IMR-90 (cell line): ENCODE data around the gene H2BK1. TPM values are rescaled to one million over a fixed set of nuclear protein-coding genes. Genes with fewer than 3 reads are reported as not detected.

Experiments
- ATAC-seq: fragments of 200-7000 bp; cut with Tn5 transposase; 2 replicates; pipeline ENCODE4 v1.9.1; 2020; ENCODE audit warnings: low read depth, mild to moderate bottlenecking, moderate library complexity
- BruUV-seq: library from RNA; stranded (reverse); fragments of 400-500 nt; replicated peaks from 2 replicates; lab custom pipeline; 2021; lab: Mats Ljungman, UMichigan
- CTCF ChIA-PET: fragments of 300-600 bp; formaldehyde crosslinking; extraction: SDS; loops from one replicate; lab custom pipeline; 2021; ENCODE audit warnings: antibody characterized with exemption; lab: Yijun Ruan, JAX
- POLR2A ChIA-PET: fragments of 300-600 bp; sonication (Branson Sonifier 250); formaldehyde crosslinking; loops from one replicate; lab custom pipeline; 2022; ENCODE audit warnings: antibody characterized with exemption; ENCODE audit not compliant: unreplicated experiment; lab: Charles Lee
- DNase-seq: peaks from one replicate; pipeline ENCODE4 v3.0.0; 2013
- H2AFZ ChIP-seq: replicated peaks from 2 replicates; pipeline ENCODE3; 2013; ENCODE audit warnings: low read length, mild to moderate bottlenecking; ENCODE audit not compliant: poor library complexity
- H2AK5ac ChIP-seq: 2 replicates; pipeline ENCODE4 v1.6.1; 2013; ENCODE audit warnings: low read depth, low read length, inconsistent platforms
- H2AK9ac ChIP-seq: replicated peaks from 2 replicates; pipeline ENCODE3; 2013; ENCODE audit warnings: mild to moderate bottlenecking, low read depth, low read length, moderate library complexity; ENCODE audit not compliant: poor library complexity
- H2BK120ac ChIP-seq: 2 replicates; pipeline ENCODE4 v1.6.1; 2013; ENCODE audit warnings: low read depth, low read length, inconsistent platforms
- H2BK15ac ChIP-seq: 3 replicates; pipeline ENCODE4 v1.6.1; 2013; ENCODE audit warnings: low read depth, low read length, inconsistent platforms
- H2BK20ac ChIP-seq: 2 replicates; pipeline ENCODE4 v1.6.1; 2013; ENCODE audit warnings: low read depth, mild to moderate bottlenecking, inconsistent platforms, low read length, moderate library complexity
- H2BK5ac ChIP-seq: 2 replicates; pipeline ENCODE4 v1.6.1; 2013; ENCODE audit warnings: mild to moderate bottlenecking, low read depth, low read length, inconsistent platforms; ENCODE audit not compliant: poor library complexity, severe bottlenecking
- H3K14ac ChIP-seq: replicated peaks from 2 replicates; pipeline ENCODE4 v1.6.1; 2013; ENCODE audit warnings: low read depth, low read length, inconsistent platforms
- H3K18ac ChIP-seq: 2 replicates; pipeline ENCODE4 v1.6.1; 2013; ENCODE audit warnings: low read depth, low read length, control low read depth
- H3K23ac ChIP-seq: 2 replicates; pipeline ENCODE4 v1.6.1; 2013; ENCODE audit warnings: low read depth, low read length, inconsistent platforms
- H3K27ac ChIP-seq: 2 replicates; pipeline ENCODE4 v1.5.1; 2013; ENCODE audit warnings: mild to moderate bottlenecking, control low read depth, low read length; ENCODE audit not compliant: insufficient read depth
- H3K27me3 ChIP-seq: 2 replicates; pipeline ENCODE4 v1.6.1; 2013; ENCODE audit warnings: low read length; ENCODE audit not compliant: control insufficient read depth, insufficient read depth
- H3K36me3 ChIP-seq: 2 replicates; pipeline ENCODE4 v1.6.1; 2013; ENCODE audit warnings: low read length, mixed read lengths; ENCODE audit not compliant: control insufficient read depth, insufficient read depth
- H3K4ac ChIP-seq: 2 replicates; pipeline ENCODE4 v1.6.1; 2013; ENCODE audit warnings: low read depth, low read length, inconsistent platforms
- H3K4me1 ChIP-seq: 2 replicates; pipeline ENCODE4 v1.6.1; 2013; ENCODE audit warnings: low read length, mixed read lengths; ENCODE audit not compliant: control insufficient read depth, insufficient read depth
- H3K4me2 ChIP-seq: 2 replicates; pipeline ENCODE4 v1.6.1; 2013; ENCODE audit warnings: low read depth, mild to moderate bottlenecking, control low read depth, low read length, moderate library complexity
- H3K4me3 ChIP-seq: 2 replicates; pipeline ENCODE4 v1.5.1; 2013; ENCODE audit warnings: low read depth, mild to moderate bottlenecking, control low read depth, low read length, moderate library complexity; ENCODE audit not compliant: insufficient read depth
- H3K56ac ChIP-seq: 2 replicates; pipeline ENCODE4 v1.6.1; 2013; ENCODE audit warnings: low read length, inconsistent platforms; ENCODE audit not compliant: insufficient read depth; ENCODE audit errors: extremely low read depth
- H3K79me1 ChIP-seq, 2 experiments: 2 replicates each; pipeline ENCODE4 v1.6.1; 2013; ENCODE audit warnings: low read length in 2 of 2, inconsistent platforms in 1 of 2, low read depth in 1 of 2
- H3K9ac ChIP-seq: 2 replicates; pipeline ENCODE4 v1.6.1; 2013; ENCODE audit warnings: low read depth, low read length, control low read depth
- H3K9me1 ChIP-seq: 2 replicates; pipeline ENCODE4 v1.6.1; 2013; ENCODE audit warnings: low read length, inconsistent platforms; ENCODE audit not compliant: insufficient read depth
- H3K9me3 ChIP-seq: 2 replicates; pipeline ENCODE4 v1.6.1; 2013; ENCODE audit warnings: low read length; ENCODE audit not compliant: control insufficient read depth, insufficient read depth
- H4K20me1 ChIP-seq: 2 replicates; pipeline ENCODE4 v1.6.1; 2013; ENCODE audit warnings: low read length, inconsistent platforms; ENCODE audit not compliant: insufficient read depth
- H4K5ac ChIP-seq: 2 replicates; pipeline ENCODE4 v1.6.1; 2013; ENCODE audit warnings: mild to moderate bottlenecking, low read depth, low read length, control low read depth
- H4K8ac ChIP-seq, 2 experiments: 2 replicates each; pipeline ENCODE4 v1.6.1; 2013; ENCODE audit warnings: low read depth in 2 of 2, low read length in 2 of 2, control low read depth in 1 of 2, inconsistent platforms in 1 of 2
- H4K91ac ChIP-seq: 2 replicates; pipeline ENCODE4 v1.6.1; 2013; ENCODE audit warnings: low read depth, low read length, inconsistent platforms; ENCODE audit not compliant: insufficient read depth
- CEBPB ChIP-seq: IDR thresholded peaks from 2 replicates; pipeline ENCODE4 v1.6.1; 2012; ENCODE audit warnings: low read depth, low read length, improper control_type of control experiment
- ELK1 ChIP-seq: fragments of 150-350 bp; IDR thresholded peaks from 2 replicates; pipeline ENCODE4 v1.6.1; 2016; ENCODE audit warnings: low read depth, mild to moderate bottlenecking, low read length, moderate library complexity, borderline replicate concordance
- MAFK ChIP-seq: IDR thresholded peaks from 2 replicates; pipeline ENCODE4 v1.6.1; 2012; ENCODE audit warnings: low read depth, low read length, improper control_type of control experiment
- MAZ ChIP-seq: IDR thresholded peaks from 2 replicates; pipeline ENCODE4 v1.6.1; 2012; ENCODE audit warnings: low read depth, mild to moderate bottlenecking, low read length, improper control_type of control experiment, moderate library complexity, borderline replicate concordance
- MXI1 ChIP-seq: IDR thresholded peaks from 2 replicates; pipeline ENCODE4 v1.6.1; 2012; ENCODE audit warnings: low read depth, mild to moderate bottlenecking, low read length, moderate library complexity, borderline replicate concordance
- NFE2L2 ChIP-seq: fragments of 150-350 bp; IDR thresholded peaks from 2 replicates; pipeline ENCODE4 v1.6.1; 2016; ENCODE audit warnings: low read depth, mild to moderate bottlenecking, low read length
- POLR2A ChIP-seq: IDR thresholded peaks from 2 replicates; pipeline ENCODE4 v1.6.1; 2012; ENCODE audit warnings: mild to moderate bottlenecking, low read depth, low read length
- RAD21 ChIP-seq: IDR thresholded peaks from 2 replicates; pipeline ENCODE4 v1.6.1; 2012; ENCODE audit warnings: low read length, improper control_type of control experiment
- RCOR1 ChIP-seq: IDR thresholded peaks from 2 replicates; pipeline ENCODE4 v1.6.1; 2012; ENCODE audit warnings: mild to moderate bottlenecking, low read length, improper control_type of control experiment; ENCODE audit not compliant: insufficient replicate concordance
- RFX5 ChIP-seq: IDR thresholded peaks from 2 replicates; pipeline ENCODE4 v1.8.0; 2012; ENCODE audit warnings: low read depth, mild to moderate bottlenecking, low read length, moderate library complexity
- SMC3 ChIP-seq: fragments of 150-350 bp; IDR thresholded peaks from 2 replicates; pipeline ENCODE4 v1.6.1; 2016; ENCODE audit warnings: low read depth, mild to moderate bottlenecking, antibody characterized with exemption, low read length, moderate library complexity
- WGBS, 2 experiments: methylation state at CpG; one replicate each; pipeline versions ENCODE4 v1.1.5 to v1.1.7; 2013; ENCODE audit warnings: missing lambda C conversion rate in 2 of 2; ENCODE audit not compliant: insufficient read length in 1 of 2; ENCODE audit errors: extremely low coverage in 2 of 2; 5-methylcytosine and 5-hydroxymethylcytosine counted together
- dilution Hi-C: fragments of 300-500 bp; cut with HindIII; formaldehyde crosslinking; loops from one replicate; pipeline ENCODE4 v1.14.3; 2018; ENCODE audit warnings: low sequenced_read_pairs; ENCODE audit not compliant: unreplicated experiment
- in situ Hi-C: fragments of 300-500 bp; cut with MboI; formaldehyde crosslinking; loops from 3 replicates; pipeline ENCODE4 v1.14.3; 2019; ENCODE audit warnings: low sequenced_read_pairs, inconsistent platforms, mixed read lengths
- intact Hi-C: fragments of 100-400 bp; cut with micrococcal nuclease; formaldehyde crosslinking; loops from 2 replicates; pipeline ENCODE4 v1.10.0; 2022
- polyA plus RNA-seq, 3 experiments: library from polyadenylated mRNA; depleted of rRNA; stranded (reverse); fragments of >200 nt; gene quantifications; 2 replicates each; pipeline ENCODE4 v1.2.3, GENCODE V29; 2012; ENCODE audit warnings: low replicate concordance in 1 of 3
- total RNA-seq: library from RNA; depleted of rRNA; stranded (reverse); fragments of >200 nt; gene quantifications from 2 replicates; pipeline ENCODE4 v1.2.3, GENCODE V29; 2012

The H2BK1 gene
- total and polyA plus RNA-seq, 2 of the 4 experiments (the other 2 are of a cell fraction), result not detected

GRCh38 chr7:151212626-151213025, 2.3 kb upstream of the H2BK1 start:
- DNase-seq (no peak), ATAC-seq (no peak)
- POLR2A ChIA-PET, result no interaction called here
- H3K4me1 ChIP-seq, result no peaks in the 10 kb centered on the region
- no peak overlapping the region for H3K14ac ChIP-seq
- no peak overlapping the region for H2BK20ac ChIP-seq
- no peak overlapping the region for H2AK9ac ChIP-seq
- 90% methylated on average over 3 of the region's 5 CpGs; no CpG with 5 or more reads in 1 of the 2 experiments for WGBS, 2 experiments
- H2BK120ac ChIP-seq, result no peak overlapping the region
- no peak overlapping the region for H4K5ac ChIP-seq
- no peak overlapping the region for H3K4ac ChIP-seq
- no peak overlapping the region for H3K23ac ChIP-seq
- no peak overlapping the region for H3K4me3 ChIP-seq
- dilution Hi-C loops, result no loop called here
- H3K27ac ChIP-seq, result no peak overlapping the region
- peaks cover 46% of the 10 kb centered on the region for H3K36me3 ChIP-seq
- no peaks in the 10 kb centered on the region for H3K9me3 ChIP-seq
- H4K8ac ChIP-seq, result no peak overlapping the region
- BruUV-seq, result TSS peak; percentile 63
- in situ Hi-C loops, result no loop called here
- no peak overlapping the region for H3K18ac ChIP-seq
- intact Hi-C loops, result no loop called here
- no peak overlapping the region for H3K4me2 ChIP-seq
- H3K79me1 ChIP-seq, result no peaks in the 10 kb centered on the region
- H2BK15ac ChIP-seq, result no peak overlapping the region
- H2AK5ac ChIP-seq, result no peak overlapping the region
- no peak overlapping the region for H4K91ac ChIP-seq
- no peaks in the 10 kb centered on the region for H4K20me1 ChIP-seq
- no peak overlapping the region for H2BK5ac ChIP-seq
- no peak overlapping the region for H3K56ac ChIP-seq
- H3K9ac ChIP-seq, result no peak overlapping the region
- H3K27me3 ChIP-seq, result peaks cover 9% of the 10 kb centered on the region
- CTCF ChIA-PET, result no interaction called here
- TF ChIP-seq MXI1, result no peak
- TF ChIP-seq POLR2A, result no peak
- no peak for TF ChIP-seq CEBPB
- no peak for TF ChIP-seq SMC3
- TF ChIP-seq NFE2L2, result no peak
- no peak for TF ChIP-seq MAZ
- TF ChIP-seq ELK1, result no peak
- TF ChIP-seq RCOR1, result no peak
- TF ChIP-seq RAD21, result no peak
- no peak for TF ChIP-seq RFX5
- no peak for TF ChIP-seq MAFK
- no peak overlapping the region for H2AFZ ChIP-seq
- no peaks in the 10 kb centered on the region; the same call in 1 of the 2 replicates for H3K9me1 ChIP-seq
